Esophagus muscularis mucosa (tissue), 3 donors: Measurements from ENCODE around the gene COL4A6.

Experiments
- CTCF ChIP-seq, 3 experiments: fragments of 200-600 bp in 2 of 3; fragments of 450-650 bp in 1 of 3; sonication (generic) in 2 of 3; IDR thresholded peaks; one replicate each; pipeline ENCODE4 v1.5.1; 2017 to 2019; ENCODE audit warnings: antibody characterized with exemption in 3 of 3, mild to moderate bottlenecking in 2 of 3, moderate library complexity in 1 of 3
- POLR2A ChIP-seq: fragments of 450-650 bp; IDR thresholded peaks from one replicate; pipeline ENCODE4 v1.6.1; 2017; ENCODE audit warnings: antibody characterized with exemption, moderate library complexity, mild to moderate bottlenecking, low read depth
- POLR2AphosphoS5 ChIP-seq, 2 donors: sonication (generic); formaldehyde crosslinking; IDR thresholded peaks; one replicate each; pipeline ENCODE4 v1.6.1; 2017; ENCODE audit warnings: antibody characterized with exemption in 2 of 2

DNA sequence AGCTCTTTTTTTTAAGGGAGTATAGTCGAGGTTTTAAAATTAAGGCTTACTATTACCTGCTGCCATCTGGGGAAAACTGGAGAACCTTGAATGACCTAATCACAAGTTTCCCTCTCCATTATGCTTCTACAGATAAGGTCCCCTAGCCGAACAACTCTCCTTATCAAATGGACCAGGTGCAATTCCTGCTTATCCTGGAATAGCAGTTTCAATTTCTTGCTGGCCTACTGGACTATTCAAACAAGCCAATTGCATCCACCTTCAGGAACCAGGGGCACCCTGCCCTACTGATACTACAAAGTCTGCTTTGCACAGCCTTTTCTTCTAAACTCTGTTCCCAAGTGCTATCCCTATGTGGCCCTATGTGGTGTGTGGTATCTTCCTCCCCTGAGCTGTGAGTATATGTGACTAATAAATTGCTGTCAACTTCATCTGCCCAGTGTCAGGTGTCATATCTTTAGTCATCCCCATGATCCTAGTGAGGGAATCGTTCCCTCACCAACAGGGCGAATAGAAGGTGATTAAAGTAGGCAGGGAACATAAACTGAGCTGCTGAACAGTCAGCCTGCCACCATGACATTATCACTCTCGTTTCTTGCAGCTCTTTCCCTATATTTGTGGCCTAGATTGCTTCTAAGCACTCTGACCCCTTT is 218.1 kb downstream of the COL4A6 start:
- TF ChIP-seq CTCF (IDR thresholded peaks at IDR 0.05) (no peak), POLR2AphosphoS5 (IDR thresholded peaks at IDR 0.05) (no peak), POLR2A (no peak)
